Pulmonary artery endothelial cell (primary cell): ENCODE measurements around the gene ESYT2. TPM values are rescaled to one million over a fixed set of nuclear protein-coding genes. Genes with fewer than 3 reads are reported as not detected.
A peak's percentile ranks its signal among the peaks of the same experiment; 100 is the strongest.
"Not testable (repeated sequence)": the region's sequence is repeated elsewhere in the genome, so short reads cannot be mapped to it uniquely, and the experiment has no call there.

Experiments used
- DNase-seq: peaks from one replicate; pipeline ENCODE4 v3.0.0-alpha.2; 2011; ENCODE audit warnings: low read depth, low spot score
- total RNA-seq: library from RNA; depleted of rRNA; stranded (reverse); fragments of >200 nt; gene quantifications from 2 replicates; pipeline ENCODE4 v1.2.3, GENCODE V29; 2014

Gene ESYT2
- 61.3 and 67.3 TPM in 2 replicates for total RNA-seq

GRCh38 chr7:158829342-158830210 lies at the start of gene ESYT2:
ESYT2 (minus strand) TSS chr7:158829509; CDS start chr7:158829418, 91 bp downstream.
- peak; percentile 85 for DNase-seq

GRCh38 chr7:158878151-158879079 lies 49.1 kb upstream of the ESYT2 start:
- DNase-seq: not testable (repeated sequence)

GRCh38 chr7:158876984-158877383 lies 47.7 kb upstream of the ESYT2 start:
- DNase-seq: no peak

GRCh38 chr7:158869876-158870275 lies 40.6 kb upstream of the ESYT2 start:
- no peak for DNase-seq

- DNase-seq: no peak
These were observed 39.6 kb upstream of the ESYT2 start for GRCh38 chr7:158868764-158869410.

- DNase-seq: no peak
These were observed 38.1 kb upstream of the ESYT2 start for GRCh38 chr7:158867214-158867984.

- DNase-seq: no peak
These were observed 36.7 kb upstream of the ESYT2 start for GRCh38 chr7:158865977-158866376.

GRCh38 chr7:158865462-158865922 lies 36.2 kb upstream of the ESYT2 start:
- no peak for DNase-seq

- DNase-seq: no peak
These were observed 35.5 kb upstream of the ESYT2 start for GRCh38 chr7:158864833-158865232.

- DNase-seq: no peak
These were observed 35.2 kb upstream of the ESYT2 start for GRCh38 chr7:158864507-158864820.

- DNase-seq: no peak
These were observed 34.5 kb upstream of the ESYT2 start for GRCh38 chr7:158863611-158864506.

GRCh38 chr7:158862985-158863610 lies 33.8 kb upstream of the ESYT2 start:
- DNase-seq: not testable (repeated sequence)

GRCh38 chr7:158861936-158862704 lies 32.8 kb upstream of the ESYT2 start:
- DNase-seq: no peak

GRCh38 chr7:158861004-158861787 lies 31.9 kb upstream of the ESYT2 start:
- no peak for DNase-seq

- DNase-seq: no peak
These were observed 31.1 kb upstream of the ESYT2 start for GRCh38 chr7:158860394-158860793.

GRCh38 chr7:158858592-158859503 lies 29.5 kb upstream of the ESYT2 start:
- no peak for DNase-seq
